B cell (primary cell): ENCODE results near the gene CTCFL. TPM values are rescaled to one million over a fixed set of nuclear protein-coding genes. Genes with fewer than 3 reads are reported as not detected.

Experiments
- ATAC-seq: fragments of 200-7000 bp; cut with Tn5 transposase; one replicate; pipeline ENCODE4 v1.10.0; 2021; ENCODE audit warnings: low read depth, mild to moderate bottlenecking, moderate number of reproducible peaks, moderate library complexity
- CTCF ChIA-PET: fragments of 350-600 bp; sonication (Branson Sonifier 250); formaldehyde crosslinking; loops from one replicate; lab custom pipeline; 2021; ENCODE audit warnings: antibody characterized with exemption, inconsistent platforms; lab: Charles Lee
- POLR2A ChIA-PET: fragments of 350-600 bp; sonication (Branson Sonifier 250); formaldehyde crosslinking; loops from one replicate; lab custom pipeline; 2021; ENCODE audit warnings: antibody characterized with exemption; lab: Charles Lee
- DNase-seq: peaks from one replicate; pipeline ENCODE4 v3.0.0; 2013
- H2AFZ ChIP-seq: 2 replicates; pipeline ENCODE4 v1.6.1; 2012; ENCODE audit warnings: mild to moderate bottlenecking, low read depth, low read length; ENCODE audit not compliant: insufficient read depth, poor library complexity, severe bottlenecking
- H3K27ac ChIP-seq, 2 donors: 1 replicate in 1 of 2; 2 replicates in 1 of 2; pipeline ENCODE4 v1.5.1; 2012 to 2013; ENCODE audit warnings: low read length in 2 of 2, mild to moderate bottlenecking in 2 of 2, moderate library complexity in 1 of 2
- H3K27me3 ChIP-seq, 4 experiments: fragments of 200-600 bp in 1 of 4; sonication (generic) in 1 of 4; replicated peaks in 1 of 4; 1 replicate in 2 of 4; 2 replicates in 2 of 4; pipeline versions ENCODE4 v1.6.1 to v1.7.0; 2013 to 2016; ENCODE audit warnings: low read length in 3 of 4, mild to moderate bottlenecking in 2 of 4, mixed read lengths in 1 of 4, moderate library complexity in 1 of 4; ENCODE audit not compliant: insufficient read depth in 4 of 4, control insufficient read depth in 3 of 4; ENCODE audit errors: control extremely low read depth in 1 of 4
- H3K36me3 ChIP-seq, 2 experiments: replicated peaks in 1 of 2; 1 replicate in 1 of 2; 2 replicates in 1 of 2; pipeline versions ENCODE4 v1.6.1 to v1.7.1; 2013; ENCODE audit warnings: low read length in 1 of 2; ENCODE audit not compliant: insufficient read depth in 2 of 2, control insufficient read depth in 1 of 2; ENCODE audit errors: control extremely low read depth in 1 of 2, extremely low read depth in 1 of 2
- H3K4me1 ChIP-seq, 2 donors: fragments of 200-600 bp in 1 of 2; sonication (generic) in 1 of 2; 1 replicate in 1 of 2; 2 replicates in 1 of 2; pipeline versions ENCODE4 v1.5.1 to v1.6.1; 2013 to 2017; ENCODE audit warnings: low read length in 2 of 2; ENCODE audit not compliant: control insufficient read depth in 2 of 2, insufficient read depth in 2 of 2
- H3K4me2 ChIP-seq: replicated peaks from 2 replicates; pipeline ENCODE3; 2012; ENCODE audit warnings: mild to moderate bottlenecking, low read depth, low read length; ENCODE audit not compliant: poor library complexity, severe bottlenecking
- H3K4me3 ChIP-seq, 5 experiments: fragments of 200-600 bp in 1 of 5; sonication (generic) in 1 of 5; 1 replicate in 3 of 5; 2 replicates in 2 of 5; pipeline versions ENCODE4 v1.5.1 to v1.7.0; 2011 to 2016; ENCODE audit warnings: low read length in 4 of 5, mild to moderate bottlenecking in 4 of 5, low read depth in 2 of 5, control low read depth in 1 of 5, moderate library complexity in 1 of 5; ENCODE audit not compliant: insufficient read depth in 1 of 5; ENCODE audit errors: control extremely low read depth in 1 of 5, extremely low read depth in 1 of 5
- H3K79me2 ChIP-seq: fragments of 200-600 bp; sonication (generic); one replicate; pipeline ENCODE4 v1.6.0; 2016; ENCODE audit warnings: low read length; ENCODE audit not compliant: control insufficient read depth, insufficient read depth
- H3K9ac ChIP-seq: fragments of 200-600 bp; sonication (generic); 2 replicates; pipeline ENCODE4 v1.6.1; 2017; ENCODE audit warnings: mild to moderate bottlenecking, low read length, moderate library complexity
- H3K9me3 ChIP-seq, 3 donors: one replicate each; pipeline versions ENCODE4 v1.6.1 to v1.7.1; 2013; ENCODE audit warnings: low read length in 2 of 3; ENCODE audit not compliant: control insufficient read depth in 2 of 3, insufficient read depth in 1 of 3; ENCODE audit errors: control extremely low read depth in 1 of 3
- H4K20me1 ChIP-seq: 2 replicates; pipeline ENCODE4 v1.6.0; 2012; ENCODE audit warnings: mild to moderate bottlenecking, low read length; ENCODE audit not compliant: insufficient read depth, control insufficient read depth, poor library complexity, severe bottlenecking
- H3K27ac Mint-ChIP-seq: one replicate; pipeline ENCODE4 v1.8.0; 2021; ENCODE audit warnings: mixed read lengths
- H3K27me3 Mint-ChIP-seq: one replicate; pipeline ENCODE4 v1.8.0; 2021; ENCODE audit warnings: mixed read lengths
- H3K4me1 Mint-ChIP-seq: one replicate; pipeline ENCODE4 v1.8.0; 2021; ENCODE audit warnings: mixed read lengths
- H3K4me3 Mint-ChIP-seq: one replicate; pipeline ENCODE4 v1.8.0; 2021; ENCODE audit warnings: mixed read lengths
- H3K9me3 Mint-ChIP-seq: one replicate; pipeline ENCODE4 v1.8.0; 2022; ENCODE audit warnings: mixed read lengths; ENCODE audit not compliant: insufficient read depth
- EZH2 ChIP-seq: IDR thresholded peaks from 2 replicates; pipeline ENCODE4 v1.6.1; 2012; ENCODE audit warnings: borderline replicate concordance, low read depth, mild to moderate bottlenecking, moderate library complexity, low read length; ENCODE audit not compliant: insufficient read depth, poor library complexity, severe bottlenecking
- WGBS: methylation state at CpG from one replicate; pipeline ENCODE4 v1.1.5; 2013; ENCODE audit warnings: missing lambda C conversion rate; ENCODE audit not compliant: insufficient coverage; 5-methylcytosine and 5-hydroxymethylcytosine counted together
- intact Hi-C: fragments of 100-400 bp; cut with micrococcal nuclease; formaldehyde crosslinking; loops from one replicate; pipeline ENCODE4 v1.10.0; 2022
- polyA plus RNA-seq: library from polyadenylated mRNA; depleted of rRNA; stranded (reverse); fragments of >200 nt; gene quantifications from 2 replicates; pipeline ENCODE4 v1.2.3, GENCODE V29; 2012
- total RNA-seq, 2 donors: library from RNA; stranded (reverse); fragments of 120-200 nt in 1 of 2; gene quantifications; 1 replicate in 1 of 2; 2 replicates in 1 of 2; pipeline versions ENCODE4 v1.2.3 to v1.2.4, GENCODE V29; 2013 to 2022
- TF ChIP-seq, protein P1 (sequence below): fragments of 200-600 bp; IDR thresholded peaks from one replicate; pipeline ENCODE4 v1.8.0; 2022; ENCODE audit warnings: antibody characterized with exemption, mild to moderate bottlenecking

The CTCFL gene
- total and polyA plus RNA-seq, 2 donors (not counting 1 experiment from before 2014, with no cell fraction given): not detected

GRCh38 chr20:57455386-57455785 is 69.6 kb downstream of the CTCFL start:
- H3K9me3 Mint-ChIP-seq: no peaks in the 10 kb centered on the region
- DNase-seq: no peak
- H3K36me3 ChIP-seq: no peaks in the 10 kb centered on the region
- H2AFZ ChIP-seq: no peak overlapping the region
- H3K79me2 ChIP-seq: no peaks in the 10 kb centered on the region
- ChIA-PET CTCF (interaction anchor here (1.2 kb wide), 1 partner anchor 37 kb away, joined by 4 read pairs; no protein-coding TSS in a partner anchor), POLR2A (no interaction called here)
- H3K4me3 ChIP-seq: no peak overlapping the region
- H3K27ac ChIP-seq: no peak overlapping the region
- no peaks in the 10 kb centered on the region for H3K27me3 ChIP-seq
- H3K4me2 ChIP-seq: no peak overlapping the region
- TF ChIP-seq, protein P1, sequence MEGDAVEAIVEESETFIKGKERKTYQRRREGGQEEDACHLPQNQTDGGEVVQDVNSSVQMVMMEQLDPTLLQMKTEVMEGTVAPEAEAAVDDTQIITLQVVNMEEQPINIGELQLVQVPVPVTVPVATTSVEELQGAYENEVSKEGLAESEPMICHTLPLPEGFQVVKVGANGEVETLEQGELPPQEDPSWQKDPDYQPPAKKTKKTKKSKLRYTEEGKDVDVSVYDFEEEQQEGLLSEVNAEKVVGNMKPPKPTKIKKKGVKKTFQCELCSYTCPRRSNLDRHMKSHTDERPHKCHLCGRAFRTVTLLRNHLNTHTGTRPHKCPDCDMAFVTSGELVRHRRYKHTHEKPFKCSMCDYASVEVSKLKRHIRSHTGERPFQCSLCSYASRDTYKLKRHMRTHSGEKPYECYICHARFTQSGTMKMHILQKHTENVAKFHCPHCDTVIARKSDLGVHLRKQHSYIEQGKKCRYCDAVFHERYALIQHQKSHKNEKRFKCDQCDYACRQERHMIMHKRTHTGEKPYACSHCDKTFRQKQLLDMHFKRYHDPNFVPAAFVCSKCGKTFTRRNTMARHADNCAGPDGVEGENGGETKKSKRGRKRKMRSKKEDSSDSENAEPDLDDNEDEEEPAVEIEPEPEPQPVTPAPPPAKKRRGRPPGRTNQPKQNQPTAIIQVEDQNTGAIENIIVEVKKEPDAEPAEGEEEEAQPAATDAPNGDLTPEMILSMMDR: no peak
- TF ChIP-seq EZH2: no peak
- no peak overlapping the region for H3K9ac ChIP-seq
- peaks cover 25 to 45% of the 10 kb centered on the region in 2 donors for H3K4me1 ChIP-seq
- no peaks in the 10 kb centered on the region for H4K20me1 ChIP-seq
- intact Hi-C loops: no loop called here
- H3K27ac Mint-ChIP-seq: no peak overlapping the region
- peaks cover 44% of the 10 kb centered on the region for H3K4me1 Mint-ChIP-seq
- ATAC-seq: no peak
- H3K27me3 Mint-ChIP-seq: no peaks in the 10 kb centered on the region
- no peak overlapping the region for H3K4me3 Mint-ChIP-seq
- 78% methylated on average over 3 of the region's 3 CpGs for WGBS
- H3K9me3 ChIP-seq: peaks cover 0 to 5% (median 0%) of the 10 kb centered on the region in 3 donors

- Mint-ChIP-seq H3K4me1 (peaks cover 65% of the 10 kb centered on the region), H3K27me3 (no peaks in the 10 kb centered on the region), H3K27ac (peak overlapping the region; percentile 70), H3K4me3 (peak overlapping the region; percentile 86), H3K9me3 (no peaks in the 10 kb centered on the region)
- peaks cover 38 to 59% of the 10 kb centered on the region in 2 donors for H3K4me1 ChIP-seq
- 43% methylated on average over 18 of the region's 21 CpGs for WGBS
- ChIA-PET POLR2A (no interaction called here), CTCF (interaction anchor here (1.8 kb wide), 1 partner anchor 30 kb away, joined by 5 read pairs; no protein-coding TSS in a partner anchor)
- H3K79me2 ChIP-seq: no peaks in the 10 kb centered on the region
- no peaks in the 10 kb centered on the region for H3K36me3 ChIP-seq
- H3K27me3 ChIP-seq: no peaks in the 10 kb centered on the region
- DNase-seq (peak; percentile 69), ATAC-seq (peak; percentile 26)
- peak overlapping the region; percentile 78 for H3K4me2 ChIP-seq
- intact Hi-C loops: loop anchor here (2.0 kb wide), 2 partner anchors 29 to 43 kb away; no protein-coding TSS in a partner anchor
- no peak for TF ChIP-seq EZH2
- TF ChIP-seq, protein P1: no peak
- H4K20me1 ChIP-seq: no peaks in the 10 kb centered on the region
- no peak overlapping the region for H3K27ac ChIP-seq
- peak overlapping the region in 1 of 5 experiments; percentile 36 for H3K4me3 ChIP-seq
- H2AFZ ChIP-seq: peak overlapping the region; percentile 3
- H3K9me3 ChIP-seq: no peaks in the 10 kb centered on the region
- H3K9ac ChIP-seq: no peak overlapping the region
Measured at GRCh38 chr20:57451795-57452661, 72.9 kb downstream of the CTCFL start.
